CD4-positive, alpha-beta T cell treated with Interleukin-15 for 4 hours (primary cell): ENCODE data around the gene PIN1.
"Not testable (repeated sequence)": the region's sequence is repeated elsewhere in the genome, so short reads cannot be mapped to it uniquely, and the experiment has no call there.

Experiments used
- DNase-seq: peaks from one replicate; pipeline ENCODE4 v3.0.0-alpha.2; 2020; ENCODE audit warnings: low spot score

PIN1 gene

DNA sequence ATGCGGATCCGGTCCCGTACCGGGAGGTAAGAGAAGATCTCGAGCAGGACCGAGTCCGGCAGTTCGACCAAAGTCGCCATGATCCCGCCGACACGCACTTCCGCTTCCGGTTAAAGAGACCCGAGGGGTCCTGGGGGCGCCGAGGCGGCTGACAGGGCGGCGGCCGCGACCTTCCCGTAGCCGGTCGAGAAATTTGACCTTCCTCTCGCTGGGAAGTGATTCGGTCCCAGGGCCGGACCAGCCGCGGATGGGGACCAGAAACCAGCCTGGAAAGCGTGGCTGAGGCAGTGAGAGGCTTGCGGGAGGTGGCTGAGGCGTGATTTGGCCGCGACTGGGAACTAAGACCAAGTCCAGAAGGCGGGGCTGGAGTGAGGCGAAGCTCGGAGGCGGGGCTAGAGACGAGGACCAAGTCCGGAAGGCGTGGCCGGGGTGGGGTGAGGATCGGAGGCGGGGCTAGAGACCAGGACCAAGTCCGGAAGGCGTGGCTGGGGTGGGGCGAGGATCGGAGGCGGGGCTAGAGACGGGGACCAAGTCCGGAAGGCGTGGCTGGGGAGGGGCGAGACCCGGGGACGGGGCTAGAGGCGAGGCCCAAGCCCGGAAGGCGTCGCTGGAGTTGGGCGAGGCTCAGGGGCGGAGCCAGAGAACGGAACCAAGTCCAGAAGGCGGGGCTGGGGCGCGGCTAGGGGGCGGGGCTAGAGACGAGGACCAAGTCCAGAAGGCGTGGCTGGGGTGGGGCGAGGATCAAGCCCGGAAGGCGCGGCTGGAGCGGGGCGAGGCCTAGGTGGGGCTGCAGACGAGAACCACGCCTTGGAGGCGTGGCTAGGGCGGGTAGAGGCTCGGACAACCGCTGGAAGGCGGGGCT, 16.2 kb upstream of the PIN1 start, which contains the start of gene FBXL12:
TSS of gene FBXL12 (minus strand) at position 346 of the 862 bp plus-strand sequence. CDS start at position 80, 266 bp downstream.
- DNase-seq, result peak; percentile 100

DNA sequence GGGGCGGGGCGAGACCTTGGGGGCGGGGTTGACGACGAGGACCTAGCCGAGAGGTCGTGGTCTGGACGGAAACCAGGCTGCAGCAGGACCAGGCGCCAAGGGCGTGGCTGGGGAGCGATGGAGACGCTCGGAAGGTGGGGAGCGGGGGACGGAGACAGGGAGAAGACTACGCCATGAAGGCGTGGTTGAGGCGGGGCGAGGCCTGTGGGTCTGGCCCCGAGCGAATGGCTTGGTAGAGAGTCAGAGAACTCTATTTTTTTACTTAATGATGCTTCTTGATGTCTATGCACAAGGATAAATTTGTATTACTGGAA, 15.6 kb upstream of the PIN1 start:
- DNase-seq, result no peak

DNA sequence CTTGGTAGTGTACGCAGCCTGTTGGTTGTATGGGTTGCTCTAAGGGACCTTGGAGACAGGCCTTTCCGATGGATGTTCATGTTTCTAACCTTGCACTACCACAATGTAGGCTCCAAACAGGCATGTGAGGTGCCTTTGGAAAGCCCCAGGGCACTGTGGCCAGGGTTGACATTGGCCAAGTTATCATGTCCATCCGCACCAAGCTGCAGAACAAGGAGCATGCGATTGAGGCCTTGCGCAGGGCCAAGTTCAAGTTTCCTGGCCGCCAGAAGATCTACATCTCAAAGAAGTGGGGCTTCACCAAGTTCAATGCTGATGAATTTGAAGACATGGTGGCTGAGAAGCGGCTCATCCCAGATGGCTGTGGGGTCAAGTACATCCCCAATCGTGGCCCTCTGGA, 15.1 kb upstream of the PIN1 start:
- not testable (repeated sequence) for DNase-seq

DNA sequence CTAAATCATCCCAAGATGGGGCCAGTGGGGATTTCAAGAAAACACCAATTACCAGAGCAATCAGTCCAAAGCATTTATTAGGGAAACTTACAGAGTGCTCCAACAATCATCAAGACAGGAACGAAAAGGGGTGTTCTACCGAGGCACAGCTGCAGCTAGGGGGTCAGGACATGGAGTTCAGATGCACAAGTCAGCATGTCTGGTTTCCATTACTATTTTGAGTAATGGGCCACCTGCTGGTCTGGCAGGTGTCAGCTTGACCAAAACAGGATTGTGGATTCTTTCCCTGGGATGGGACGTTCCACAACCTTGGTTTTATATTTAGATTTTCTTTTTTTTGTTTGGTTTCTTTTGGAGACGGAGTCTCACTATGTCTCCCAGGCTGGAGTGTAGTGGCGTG, 11.3 kb upstream of the PIN1 start:
- no peak for DNase-seq

GRCh38 chr19:9827289-9828238, 7.6 kb upstream of the PIN1 start, which contains the start of gene UBL5:
Gene UBL5, plus strand, starts transcription at chr19:9827918. Its CDS starts 420 bp downstream, at chr19:9828338.
- DNase-seq, result peak; percentile 91

GRCh38 chr19:9828551-9829063, 6.5 kb upstream of the PIN1 start:
- no peak for DNase-seq

GRCh38 chr19:9834307-9834725, 802 bp upstream of the PIN1 start:
- DNase-seq, result no peak

DNA sequence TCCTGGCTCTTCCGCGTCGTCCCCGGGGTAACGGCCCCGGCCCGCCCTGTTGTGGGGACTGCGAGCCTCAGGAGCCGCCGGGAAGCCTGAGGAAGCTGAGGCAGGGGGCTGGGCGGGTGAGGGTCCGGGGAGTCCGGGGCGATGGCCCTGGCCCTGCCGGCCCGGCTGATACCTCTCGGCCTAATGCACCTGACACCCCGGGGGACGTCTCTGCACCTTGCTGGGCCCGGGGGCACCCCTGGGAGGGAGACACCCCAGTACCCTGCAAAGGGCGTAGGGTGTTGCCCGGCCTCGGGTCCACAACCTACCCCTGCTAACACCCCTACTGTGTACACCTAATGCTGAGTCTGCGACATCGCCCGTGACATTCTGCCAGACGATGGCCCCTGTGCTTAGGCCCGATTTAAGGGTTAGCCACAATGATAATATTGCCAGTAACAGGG, 410 bp downstream of the PIN1 start:
- no peak for DNase-seq

- DNase-seq, result no peak
Observed at GRCh38 chr19:9836021-9836420, 903 bp downstream of the PIN1 start.

DNA sequence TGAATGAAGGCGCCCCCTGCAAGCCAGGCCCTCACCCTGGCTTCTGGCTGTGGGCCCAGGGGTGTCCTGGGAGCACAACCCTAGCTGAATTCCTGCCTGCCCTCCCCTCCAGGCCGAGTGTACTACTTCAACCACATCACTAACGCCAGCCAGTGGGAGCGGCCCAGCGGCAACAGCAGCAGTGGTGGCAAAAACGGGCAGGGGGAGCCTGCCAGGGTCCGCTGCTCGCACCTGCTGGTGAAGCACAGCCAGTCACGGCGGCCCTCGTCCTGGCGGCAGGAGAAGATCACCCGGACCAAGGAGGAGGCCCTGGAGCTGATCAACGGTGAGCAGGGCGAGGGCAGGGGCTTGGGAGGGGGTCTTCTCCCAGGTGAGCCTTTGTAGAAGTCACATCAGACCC, 3.2 kb downstream of the PIN1 start:
- no peak for DNase-seq

GRCh38 chr19:9839415-9839814, 4.3 kb downstream of the PIN1 start:
- no peak for DNase-seq

DNA sequence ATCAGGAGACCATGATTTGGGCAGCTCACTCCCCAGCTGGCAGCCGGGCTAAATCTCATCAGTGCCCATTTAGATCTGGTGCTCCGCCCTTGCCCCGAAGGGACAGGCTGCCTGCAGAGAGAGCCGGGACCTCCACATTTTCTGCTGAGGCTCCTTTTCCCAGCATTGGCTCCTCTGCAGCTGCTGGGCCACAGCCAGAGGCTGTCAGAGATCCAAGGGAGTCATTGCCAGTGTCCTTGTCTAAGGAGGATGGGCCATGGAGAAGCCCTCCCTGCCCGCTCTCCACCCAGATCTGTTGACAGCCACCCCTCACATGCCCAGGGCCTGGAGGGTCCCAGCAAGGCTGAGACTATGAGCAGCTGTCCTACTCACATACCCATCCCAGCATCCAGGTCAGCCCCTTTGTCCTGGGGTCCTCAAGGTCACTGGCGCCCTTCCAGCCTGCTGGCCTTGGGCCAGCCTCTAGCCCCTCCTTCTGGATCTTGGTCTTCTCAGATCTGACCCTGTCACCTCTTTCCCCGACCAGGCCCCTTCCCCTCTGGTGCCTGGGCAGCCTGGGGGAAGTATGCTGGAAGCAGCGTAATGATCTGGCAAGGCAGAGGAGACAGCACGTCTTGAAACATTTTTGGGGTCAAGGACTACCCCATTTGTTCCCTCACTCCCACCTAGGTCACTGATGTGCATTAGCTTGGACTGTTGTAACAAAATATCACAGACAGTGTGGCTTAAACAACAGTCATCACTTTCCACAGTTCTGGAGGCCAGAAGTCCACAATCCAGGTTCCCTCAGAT, 7.9 kb downstream of the PIN1 start:
- DNase-seq, result no peak

GRCh38 chr19:9843626-9844273, 8.6 kb downstream of the PIN1 start:
- not testable (repeated sequence) for DNase-seq

- DNase-seq, result peak; percentile 42
Observed at GRCh38 chr19:9847087-9847671, 12.1 kb downstream of the PIN1 start.

GRCh38 chr19:9848060-9848459, 12.9 kb downstream of the PIN1 start:
- DNase-seq, result peak; percentile 33

DNA sequence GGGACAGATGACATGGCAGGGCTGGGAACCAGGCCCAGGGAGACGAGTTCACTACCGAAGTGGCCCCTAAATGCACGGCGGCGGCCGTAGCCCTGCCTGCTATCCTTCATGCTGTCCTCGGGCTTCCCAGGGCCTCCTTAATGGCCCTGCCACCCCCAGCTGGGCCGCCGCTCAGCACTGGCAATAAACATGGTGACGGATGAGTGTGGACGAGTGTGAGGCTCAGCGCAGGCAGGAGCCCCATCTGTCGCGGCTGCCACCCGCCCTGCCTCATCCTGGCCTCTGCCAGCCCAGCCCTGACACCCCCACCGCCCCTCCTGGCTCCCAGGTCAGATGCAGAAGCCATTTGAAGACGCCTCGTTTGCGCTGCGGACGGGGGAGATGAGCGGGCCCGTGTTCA, 13.6 kb downstream of the PIN1 start:
- DNase-seq, result no peak

- no peak for DNase-seq
Observed at GRCh38 chr19:9849791-9850190, 14.7 kb downstream of the PIN1 start.

- DNase-seq, result no peak
Observed at GRCh38 chr19:9850235-9850959, 15.3 kb downstream of the PIN1 start.

GRCh38 chr19:9854282-9854846, 19.2 kb downstream of the PIN1 start:
- no peak for DNase-seq

DNA sequence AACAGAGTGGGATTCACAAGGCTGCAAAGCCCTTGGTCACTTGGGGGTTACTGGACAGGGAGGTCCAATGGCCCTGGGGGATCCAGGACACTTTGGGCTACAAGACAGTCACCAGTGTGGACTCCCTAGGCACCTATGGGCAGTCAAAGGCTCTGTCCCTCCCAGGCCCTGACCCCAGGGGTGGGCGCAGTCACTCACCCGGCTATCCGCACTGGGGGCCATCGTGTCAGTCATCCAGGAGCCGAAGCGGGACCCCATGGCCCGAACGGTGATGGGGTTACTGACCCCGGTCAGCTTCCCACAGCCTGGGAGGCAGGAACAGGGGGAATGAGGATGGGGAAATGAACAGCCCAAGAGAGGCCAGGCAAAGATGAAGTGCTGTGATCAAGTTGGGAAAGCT, 21.5 kb downstream of the PIN1 start:
- DNase-seq, result no peak
